ENCODE data around the gene AQR. TPM values are rescaled to one million over a fixed set of nuclear protein-coding genes. Genes with fewer than 3 reads are reported as not detected.

AQR gene
- total RNA-seq, 1 experiment from 2014 or later = 30.7 TPM

DNA sequence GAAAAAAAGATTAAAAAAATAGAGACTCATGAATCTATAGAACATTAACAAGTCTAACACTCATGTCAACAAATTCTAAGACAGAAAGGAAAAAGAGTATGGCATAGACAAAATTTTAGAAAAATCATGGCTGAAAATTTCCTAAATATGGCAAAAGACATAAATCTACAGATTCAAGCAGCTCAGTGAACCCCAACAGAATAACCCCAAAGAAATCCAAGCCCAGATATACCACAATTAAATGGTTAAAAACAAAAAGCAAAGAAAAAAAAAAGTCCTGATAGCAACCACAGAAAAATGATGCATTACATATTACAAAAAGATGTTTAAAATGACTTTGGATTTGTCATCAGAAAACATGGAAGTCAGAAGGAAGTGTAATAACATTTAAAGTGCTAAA lies 75.6 kb downstream of the AQR start:
- DNase-seq (ENCODE audit: low read depth, low spot score) = no peak
- no TSS peak for BruUV-seq (replicated peaks)
- H3K4me2 ChIP-seq (ENCODE audit: low read length) = no peak overlapping the region
- TF ChIP-seq POLR2A (IDR thresholded peaks at IDR 0.05; ENCODE audit: borderline replicate concordance, extremely low read depth, insufficient read depth, insufficient read length) = no peak
- TF ChIP-seq YY1 (IDR thresholded peaks at IDR 0.05; ENCODE audit: extremely low read depth, insufficient replicate concordance, low read depth, low read length) = no peak
- TF ChIP-seq, protein P1, sequence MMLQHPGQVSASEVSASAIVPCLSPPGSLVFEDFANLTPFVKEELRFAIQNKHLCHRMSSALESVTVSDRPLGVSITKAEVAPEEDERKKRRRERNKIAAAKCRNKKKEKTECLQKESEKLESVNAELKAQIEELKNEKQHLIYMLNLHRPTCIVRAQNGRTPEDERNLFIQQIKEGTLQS (IDR thresholded peaks at IDR 0.05) = no peak
- no peak for TF ChIP-seq SRF (IDR thresholded peaks at IDR 0.05; ENCODE audit: low read depth)
- TF ChIP-seq CEBPB (IDR thresholded peaks at IDR 0.05; ENCODE audit: low read depth) = no peak
- TF ChIP-seq EZH2phosphoT487 (IDR thresholded peaks at IDR 0.05; ENCODE audit: borderline replicate concordance) = no peak
- TF ChIP-seq, protein P2, sequence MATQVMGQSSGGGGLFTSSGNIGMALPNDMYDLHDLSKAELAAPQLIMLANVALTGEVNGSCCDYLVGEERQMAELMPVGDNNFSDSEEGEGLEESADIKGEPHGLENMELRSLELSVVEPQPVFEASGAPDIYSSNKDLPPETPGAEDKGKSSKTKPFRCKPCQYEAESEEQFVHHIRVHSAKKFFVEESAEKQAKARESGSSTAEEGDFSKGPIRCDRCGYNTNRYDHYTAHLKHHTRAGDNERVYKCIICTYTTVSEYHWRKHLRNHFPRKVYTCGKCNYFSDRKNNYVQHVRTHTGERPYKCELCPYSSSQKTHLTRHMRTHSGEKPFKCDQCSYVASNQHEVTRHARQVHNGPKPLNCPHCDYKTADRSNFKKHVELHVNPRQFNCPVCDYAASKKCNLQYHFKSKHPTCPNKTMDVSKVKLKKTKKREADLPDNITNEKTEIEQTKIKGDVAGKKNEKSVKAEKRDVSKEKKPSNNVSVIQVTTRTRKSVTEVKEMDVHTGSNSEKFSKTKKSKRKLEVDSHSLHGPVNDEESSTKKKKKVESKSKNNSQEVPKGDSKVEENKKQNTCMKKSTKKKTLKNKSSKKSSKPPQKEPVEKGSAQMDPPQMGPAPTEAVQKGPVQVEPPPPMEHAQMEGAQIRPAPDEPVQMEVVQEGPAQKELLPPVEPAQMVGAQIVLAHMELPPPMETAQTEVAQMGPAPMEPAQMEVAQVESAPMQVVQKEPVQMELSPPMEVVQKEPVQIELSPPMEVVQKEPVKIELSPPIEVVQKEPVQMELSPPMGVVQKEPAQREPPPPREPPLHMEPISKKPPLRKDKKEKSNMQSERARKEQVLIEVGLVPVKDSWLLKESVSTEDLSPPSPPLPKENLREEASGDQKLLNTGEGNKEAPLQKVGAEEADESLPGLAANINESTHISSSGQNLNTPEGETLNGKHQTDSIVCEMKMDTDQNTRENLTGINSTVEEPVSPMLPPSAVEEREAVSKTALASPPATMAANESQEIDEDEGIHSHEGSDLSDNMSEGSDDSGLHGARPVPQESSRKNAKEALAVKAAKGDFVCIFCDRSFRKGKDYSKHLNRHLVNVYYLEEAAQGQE (IDR thresholded peaks at IDR 0.05; ENCODE audit: low read depth) = no peak
- TF ChIP-seq SP1 (IDR thresholded peaks at IDR 0.05; ENCODE audit: low read depth) = no peak
- no peak for TF ChIP-seq ZNF274 (IDR thresholded peaks at IDR 0.05; ENCODE audit: low read depth, low read length)
- no peak for TF ChIP-seq POLR2AphosphoS5 (IDR thresholded peaks at IDR 0.05; ENCODE audit: low read depth, low read length)
- TF ChIP-seq, protein P3, sequence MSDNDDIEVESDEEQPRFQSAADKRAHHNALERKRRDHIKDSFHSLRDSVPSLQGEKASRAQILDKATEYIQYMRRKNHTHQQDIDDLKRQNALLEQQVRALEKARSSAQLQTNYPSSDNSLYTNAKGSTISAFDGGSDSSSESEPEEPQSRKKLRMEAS (IDR thresholded peaks at IDR 0.05) = no peak
- no peak for TF ChIP-seq RAD21 (IDR thresholded peaks at IDR 0.05; ENCODE audit: low read depth)
- no peaks in the 10 kb centered on the region for H3K27me3 ChIP-seq (ENCODE audit: insufficient read depth, low read length)
- H3K9me2 ChIP-seq (ENCODE audit: insufficient read depth) = no peaks in the 10 kb centered on the region
- H3K36me3 ChIP-seq (ENCODE audit: control insufficient read depth in 1 of 2, insufficient read depth in 2 of 2, low read length in 2 of 2) = peaks cover 34 to 38% of the 10 kb centered on the region in 2 experiments
- ChIA-PET CTCF (no interaction called here), RAD21 (ENCODE audit: low non-redundant PET in 1 of 2, low total read pairs in 2 of 2, uncharacterized antibody in 2 of 2, unreplicated experiment in 2 of 2) (no interaction called here), POLR2A (no interaction called here)
- H3K79me2 ChIP-seq (ENCODE audit: insufficient read depth, low read length) = peaks cover 9% of the 10 kb centered on the region; the same call in 1 of the 2 replicates
- H4K20me1 ChIP-seq (ENCODE audit: insufficient read depth) = no peaks in the 10 kb centered on the region
- ATAC-seq = no peak
- H2AFZ ChIP-seq (ENCODE audit: low read depth, low read length, poor library complexity, severe bottlenecking) = no peak overlapping the region
- no peak overlapping the region for H3K4me3 ChIP-seq (replicated peaks in 1 of 2; ENCODE audit: low read depth in 1 of 2, low read length in 2 of 2)
- intact Hi-C loops (cut with micrococcal nuclease) = no loop called here
- no peak overlapping the region for H3K27ac ChIP-seq (ENCODE audit: low read depth, low read length)
- H3K9me3 ChIP-seq (ENCODE audit: control insufficient read depth in 1 of 2, insufficient read depth in 1 of 2, low read depth in 1 of 2, low read length in 2 of 2) = peaks cover 12% of the 10 kb centered on the region in 2 experiments; a peak in 2 of 4 replicates
- no peak overlapping the region for H3K9ac ChIP-seq (ENCODE audit: low read length)
- no peaks in the 10 kb centered on the region for H3K4me1 ChIP-seq (ENCODE audit: control insufficient read depth in 1 of 2, insufficient read depth in 2 of 2, low read length in 2 of 2)
